ENCODE measurements around the gene HYAL3. TPM values are rescaled to one million over a fixed set of nuclear protein-coding genes. Genes with fewer than 3 reads are reported as not detected.
A peak's percentile ranks its signal among the peaks of the same experiment; 100 is the strongest.

The HYAL3 gene
- total and polyA plus RNA-seq, 10 donors = 0.73 to 3.8 (median 2.5) TPM

GRCh38 chr3:50319894-50320625 is 20.9 kb upstream of the HYAL3 start:
- Histone ChIP-seq H3K27ac (peak overlapping the region; percentile 86 to 96 (median 93)), H3K36me3 (peaks cover 2 to 66% (median 25%) of the 10 kb centered on the region in 6 donors), H3K4me3 (peak overlapping the region; percentile 72 to 97 (median 90)), H3K9me3 (no peaks in the 10 kb centered on the region), H3K27me3 (replicated peaks in 1 of 7) (no peaks in the 10 kb centered on the region), H3K4me1 (peaks cover 32 to 93% (median 82%) of the 10 kb centered on the region in 6 donors)
- 69 to 82% (median 78%) methylated on average over 26 to 29 of the region's 29 CpGs for WGBS, 5 donors
- TF ChIP-seq CTCF (IDR thresholded peaks at IDR 0.05 in 8 of 11, conservative IDR thresholded peaks at IDR 0.05 in 3 of 11) (no peak), POLR2AphosphoS5 (IDR thresholded peaks at IDR 0.05) (peak in 2 of 3 donors; percentile 55 to 63)
- DNase-seq = peak; percentile 85
- intact Hi-C loops (cut with DNase I; ENCODE audit: low total_unique reads) = loop anchor here (10.0 kb wide), 1 partner anchor 85 kb away; the partner anchor contains the start of gene GNAI2

- Histone ChIP-seq H3K27me3 (replicated peaks in 1 of 7) (no peaks in the 10 kb centered on the region), H3K4me3 (peak overlapping the region; percentile 72 to 97 (median 90)), H3K27ac (peak overlapping the region; percentile 29 to 96 (median 93)), H3K9me3 (no peaks in the 10 kb centered on the region), H3K36me3 (peaks cover 2 to 65% (median 25%) of the 10 kb centered on the region in 6 donors), H3K4me1 (peaks cover 26 to 93% (median 79%) of the 10 kb centered on the region in 6 donors)
- WGBS, 5 donors = 75 to 89% (median 78%) methylated on average over 15 to 16 of the region's 16 CpGs
- no peak for TF ChIP-seq POLR2A (IDR thresholded peaks at IDR 0.05)
- peak in 2 of 3 donors; percentile 13 to 25 for TF ChIP-seq POLR2AphosphoS5 (IDR thresholded peaks at IDR 0.05)
- DNase-seq = no peak
- intact Hi-C loops (cut with DNase I; ENCODE audit: low total_unique reads) = no loop called here
Measured at GRCh38 chr3:50319181-50319893, 20.1 kb upstream of the HYAL3 start.

GRCh38 chr3:50318615-50319014 is 19.4 kb upstream of the HYAL3 start:
- Histone ChIP-seq H3K27me3 (replicated peaks in 1 of 7) (no peaks in the 10 kb centered on the region), H3K4me1 (peaks cover 18 to 93% (median 71%) of the 10 kb centered on the region in 6 donors), H3K4me3 (peak overlapping the region; percentile 72 to 97 (median 90)), H3K27ac (peak overlapping the region; percentile 29 to 96 (median 93)), H3K36me3 (peaks cover 2 to 65% (median 25%) of the 10 kb centered on the region in 6 donors), H3K9me3 (no peaks in the 10 kb centered on the region)
- 43 to 56% (median 47%) methylated on average over 7 to 10 of the region's 10 CpGs for WGBS, 5 donors
- TF ChIP-seq POLR2A (IDR thresholded peaks at IDR 0.05) (no peak), POLR2AphosphoS5 (IDR thresholded peaks at IDR 0.05) (peak in 2 of 3 donors; percentile 50 to 54)
- DNase-seq = no peak
- intact Hi-C loops (cut with DNase I; ENCODE audit: low total_unique reads) = no loop called here

- intact Hi-C loops (cut with DNase I; ENCODE audit: low total_unique reads) = no loop called here
- WGBS, 5 donors = 33 to 76% (median 70%) methylated on average over 5 to 11 of the region's 11 CpGs
- Histone ChIP-seq H3K36me3 (peaks cover 2 to 65% (median 25%) of the 10 kb centered on the region in 6 donors), H3K9me3 (no peaks in the 10 kb centered on the region), H3K27ac (peak overlapping the region in 7 of 8 donors; percentile 35 to 96 (median 93)), H3K4me1 (peaks cover 14 to 93% (median 69%) of the 10 kb centered on the region in 6 donors), H3K27me3 (replicated peaks in 1 of 7) (no peaks in the 10 kb centered on the region), H3K4me3 (peak overlapping the region; percentile 72 to 97 (median 90))
- DNase-seq = no peak
- peak; percentile 22 to 80 (median 69) for TF ChIP-seq POLR2AphosphoS5 (IDR thresholded peaks at IDR 0.05)
- TF ChIP-seq POLR2A (IDR thresholded peaks at IDR 0.05) = no peak
Measured at GRCh38 chr3:50318163-50318562, 19.0 kb upstream of the HYAL3 start.

- Histone ChIP-seq H3K4me3 (peak overlapping the region in 7 of 8 donors; percentile 83 to 97 (median 91)), H3K27me3 (replicated peaks in 1 of 7) (no peaks in the 10 kb centered on the region), H3K9me3 (no peaks in the 10 kb centered on the region), H3K4me1 (peaks cover 11 to 85% (median 62%) of the 10 kb centered on the region in 6 donors), H3K36me3 (peaks cover 2 to 65% (median 25%) of the 10 kb centered on the region in 6 donors), H3K27ac (peak overlapping the region in 6 of 8 donors; percentile 32 to 96 (median 94))
- DNase-seq = no peak
- WGBS, 5 donors = 51 to 67% (median 63%) methylated on average over 6 of the region's 6 CpGs
- intact Hi-C loops (cut with DNase I; ENCODE audit: low total_unique reads) = no loop called here
- TF ChIP-seq CTCF (IDR thresholded peaks at IDR 0.05 in 8 of 11, conservative IDR thresholded peaks at IDR 0.05 in 3 of 11) (no peak), POLR2A (IDR thresholded peaks at IDR 0.05) (no peak), POLR2AphosphoS5 (IDR thresholded peaks at IDR 0.05) (peak in 2 of 3 donors; percentile 15 to 23)
Measured at GRCh38 chr3:50317300-50317699, 18.1 kb upstream of the HYAL3 start.
